Fibroblast of lung (primary cell): ENCODE results near the gene ZNF691. TPM values are rescaled to one million over a fixed set of nuclear protein-coding genes. Genes with fewer than 3 reads are reported as not detected.

Experiments
- DNase-seq, 2 donors: peaks; one replicate each; pipeline versions ENCODE4 v3.0.0 to v3.0.0-alpha.2; 2010; ENCODE audit warnings: low read depth in 2 of 2
- H2AFZ ChIP-seq: 2 replicates; pipeline ENCODE4 v1.5.1; 2012; ENCODE audit warnings: low read length, control low read depth, inconsistent platforms
- H3K27ac ChIP-seq: 2 replicates; pipeline ENCODE4 v1.5.1; 2011; ENCODE audit warnings: low read length, control low read depth; ENCODE audit not compliant: insufficient read depth
- H3K27me3 ChIP-seq: 2 replicates; pipeline ENCODE4 v1.5.1; 2011; ENCODE audit warnings: mild to moderate bottlenecking, low read length; ENCODE audit not compliant: control insufficient read depth, insufficient read depth
- H3K36me3 ChIP-seq: 2 replicates; pipeline ENCODE4 v1.5.1; 2011; ENCODE audit warnings: low read length; ENCODE audit not compliant: control insufficient read depth, insufficient read depth
- H3K4me1 ChIP-seq: 2 replicates; pipeline ENCODE4 v1.5.1; 2011; ENCODE audit warnings: low read length; ENCODE audit not compliant: control insufficient read depth, insufficient read depth; ENCODE audit errors: extremely low read depth
- H3K4me2 ChIP-seq: 2 replicates; pipeline ENCODE4 v1.5.1; 2011; ENCODE audit warnings: low read length, control low read depth; ENCODE audit not compliant: insufficient read depth; ENCODE audit errors: extremely low read depth
- H3K4me3 ChIP-seq, 4 experiments: fragments of 200-600 bp in 1 of 4; sonication (generic) in 1 of 4; replicated peaks in 1 of 4; 2 replicates each; pipeline ENCODE4 v1.5.1; 2011 to 2016; ENCODE audit warnings: low read length in 4 of 4, low read depth in 3 of 4, mild to moderate bottlenecking in 3 of 4, control low read depth in 2 of 4, inconsistent platforms in 1 of 4, mixed read lengths in 1 of 4; ENCODE audit not compliant: insufficient read depth in 1 of 4; ENCODE audit errors: control extremely low read depth in 1 of 4
- H3K79me2 ChIP-seq: 2 replicates; pipeline ENCODE4 v1.5.1; 2012; ENCODE audit warnings: mild to moderate bottlenecking, low read length, inconsistent platforms; ENCODE audit not compliant: control insufficient read depth, insufficient read depth
- H3K9ac ChIP-seq: 2 replicates; pipeline ENCODE4 v1.5.1; 2011; ENCODE audit warnings: mild to moderate bottlenecking, low read length, control low read depth; ENCODE audit not compliant: insufficient read depth
- H3K9me3 ChIP-seq: 2 replicates; pipeline ENCODE4 v1.5.1; 2012; ENCODE audit warnings: low read depth, low read length; ENCODE audit not compliant: control insufficient read depth, insufficient read depth
- H4K20me1 ChIP-seq: 2 replicates; pipeline ENCODE4 v1.5.1; 2011; ENCODE audit warnings: low read length; ENCODE audit not compliant: control insufficient read depth, insufficient read depth; ENCODE audit errors: extremely low read depth
- CTCF ChIP-seq, 2 donors: IDR thresholded peaks in 1 of 2; conservative IDR thresholded peaks in 1 of 2; 1 replicate in 1 of 2; 2 replicates in 1 of 2; pipeline ENCODE4 v1.5.1; 2011 to 2012; ENCODE audit warnings: low read length in 2 of 2, control low read depth in 1 of 2, inconsistent platforms in 1 of 2, low read depth in 1 of 2, mild to moderate bottlenecking in 1 of 2
- EZH2 ChIP-seq: IDR thresholded peaks from 2 replicates; pipeline ENCODE4 v1.5.1; 2012; ENCODE audit warnings: low read length, control low read depth, mild to moderate bottlenecking; ENCODE audit errors: missing control alignments
- polyA plus RNA-seq, 2 donors: library from polyadenylated mRNA; depleted of rRNA in 1 of 2; stranded (reverse) in 1 of 2; unstranded in 1 of 2; fragments of >200 nt; gene quantifications; 2 replicates each; pipeline ENCODE4 v1.2.1, GENCODE V29; 2011 to 2012; ENCODE audit warnings: missing spikeins in 1 of 2
- total RNA-seq: library from RNA; depleted of rRNA; stranded (reverse); fragments of >200 nt; gene quantifications from 2 replicates; pipeline ENCODE4 v1.2.1, GENCODE V29; 2014

The ZNF691 gene
- total and polyA plus RNA-seq, 2 donors (not counting 1 experiment from before 2014, with no cell fraction given), result 5.8 to 11.1 TPM

GRCh38 chr1:42877380-42877779, 31.0 kb downstream of the ZNF691 start:
- Histone ChIP-seq H3K27me3 (peaks cover 3% of the 10 kb centered on the region), H3K9ac (no peak overlapping the region), H4K20me1 (no peaks in the 10 kb centered on the region), H3K4me3 (no peak overlapping the region), H3K4me2 (no peak overlapping the region), H3K27ac (no peak overlapping the region), H3K36me3 (no peaks in the 10 kb centered on the region), H3K79me2 (no peaks in the 10 kb centered on the region), H2AFZ (no peak overlapping the region), H3K9me3 (no peaks in the 10 kb centered on the region), H3K4me1 (no peaks in the 10 kb centered on the region)
- DNase-seq, result no peak
- no peak for TF ChIP-seq CTCF (conservative IDR thresholded peaks at IDR 0.05 in 1 of 2, IDR thresholded peaks at IDR 0.05 in 1 of 2; ENCODE audit: low read depth in 1 of 2, low read length in 2 of 2)
- TF ChIP-seq EZH2, result no peak

- Histone ChIP-seq H3K27ac (no peak overlapping the region), H2AFZ (no peak overlapping the region), H3K36me3 (no peaks in the 10 kb centered on the region), H3K27me3 (peaks cover 3% of the 10 kb centered on the region), H3K9me3 (no peaks in the 10 kb centered on the region), H4K20me1 (no peaks in the 10 kb centered on the region), H3K9ac (no peak overlapping the region), H3K4me2 (no peak overlapping the region), H3K4me3 (no peak overlapping the region), H3K4me1 (no peaks in the 10 kb centered on the region), H3K79me2 (no peaks in the 10 kb centered on the region)
- no peak for TF ChIP-seq CTCF (conservative IDR thresholded peaks at IDR 0.05 in 1 of 2, IDR thresholded peaks at IDR 0.05 in 1 of 2; ENCODE audit: low read depth in 1 of 2, low read length in 2 of 2)
- TF ChIP-seq EZH2, result no peak
- no peak for DNase-seq
These were observed 34.0 kb downstream of the ZNF691 start for GRCh38 chr1:42880384-42880783.

- DNase-seq, result no peak
- no peak overlapping the region for H3K27ac ChIP-seq
- H3K4me2 ChIP-seq, result no peak overlapping the region
- H3K27me3 ChIP-seq, result no peaks in the 10 kb centered on the region
- H2AFZ ChIP-seq, result no peak overlapping the region
- H3K4me3 ChIP-seq, result no peak overlapping the region
- no peaks in the 10 kb centered on the region for H4K20me1 ChIP-seq
- H3K79me2 ChIP-seq, result no peaks in the 10 kb centered on the region
- H3K4me1 ChIP-seq, result no peaks in the 10 kb centered on the region
- no peak for TF ChIP-seq CTCF (conservative IDR thresholded peaks at IDR 0.05 in 1 of 2, IDR thresholded peaks at IDR 0.05 in 1 of 2; ENCODE audit: low read depth in 1 of 2, low read length in 2 of 2)
- TF ChIP-seq EZH2, result no peak
- H3K9ac ChIP-seq, result no peak overlapping the region
- no peaks in the 10 kb centered on the region for H3K9me3 ChIP-seq
- no peaks in the 10 kb centered on the region for H3K36me3 ChIP-seq
These were observed 39.8 kb downstream of the ZNF691 start for GRCh38 chr1:42886046-42886739.
